ENCODE results near the gene TNFSF4.

The TNFSF4 gene

DNA sequence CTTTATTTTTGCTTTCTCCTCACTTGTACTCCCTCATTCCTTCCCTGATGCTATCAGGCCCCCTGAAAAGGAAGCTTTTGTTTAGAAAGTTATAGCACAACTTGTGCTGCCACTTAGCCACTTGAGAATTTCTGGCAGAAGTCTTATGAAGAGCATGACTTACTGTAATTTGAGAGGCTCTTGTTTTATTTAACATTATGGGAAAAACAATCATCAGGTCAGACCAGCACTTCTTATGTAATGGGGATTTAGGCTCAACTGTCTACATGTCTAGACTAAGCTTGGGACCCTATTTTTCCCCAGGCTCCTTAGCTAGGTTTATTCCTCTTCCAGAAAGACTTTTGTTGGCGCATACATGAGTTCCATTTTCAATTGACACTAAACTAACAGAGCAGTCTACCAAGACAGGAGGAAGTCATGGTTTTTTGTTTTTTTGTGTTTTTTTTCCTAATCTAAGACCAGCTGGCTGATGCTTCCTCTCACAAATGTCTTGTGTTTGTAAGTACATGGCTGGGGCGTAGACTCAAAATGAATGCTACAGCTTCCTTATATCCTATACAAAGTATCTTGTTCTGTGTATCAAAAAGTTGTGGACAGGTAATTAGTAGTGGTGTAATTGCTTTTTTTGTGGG is 31.5 kb downstream of the TNFSF4 start:
- TF ChIP-seq CTCF (IDR thresholded peaks at IDR 0.05; ENCODE audit: extremely low read depth, missing control alignments): no peak
- no peak for DNase-seq (ENCODE audit: low spot score)

- DNase-seq (ENCODE audit: low spot score): no peak
- no peak for TF ChIP-seq CTCF (IDR thresholded peaks at IDR 0.05; ENCODE audit: extremely low read depth, missing control alignments)
Observed at GRCh38 chr1:173173388-173173787, 33.7 kb downstream of the TNFSF4 start.

DNA sequence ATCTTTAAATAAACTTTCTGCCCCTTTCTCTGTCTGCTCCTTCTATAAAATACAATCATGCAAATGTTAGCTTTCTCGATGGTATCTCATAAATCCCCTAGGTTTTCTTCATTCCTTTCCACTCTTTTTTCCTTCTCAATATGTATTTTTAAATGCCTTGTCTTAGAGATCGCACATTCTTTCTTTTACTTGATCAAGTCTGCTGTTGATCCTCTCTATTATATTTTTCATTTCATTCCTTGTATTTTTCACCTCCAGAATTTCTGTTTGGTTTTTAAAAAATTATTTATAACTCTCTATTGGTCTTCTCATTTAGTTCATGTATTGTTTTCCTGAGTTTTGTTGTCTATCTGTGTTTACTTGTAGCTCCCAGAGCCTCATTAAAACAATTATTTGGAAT is 36.0 kb downstream of the TNFSF4 start:
- no peak for TF ChIP-seq CTCF (IDR thresholded peaks at IDR 0.05; ENCODE audit: extremely low read depth, missing control alignments)
- no peak for DNase-seq (ENCODE audit: low spot score)

GRCh38 chr1:173168941-173169340 is 38.2 kb downstream of the TNFSF4 start:
- no peak for DNase-seq (ENCODE audit: low spot score)
- TF ChIP-seq CTCF (IDR thresholded peaks at IDR 0.05; ENCODE audit: extremely low read depth, missing control alignments): no peak

DNA sequence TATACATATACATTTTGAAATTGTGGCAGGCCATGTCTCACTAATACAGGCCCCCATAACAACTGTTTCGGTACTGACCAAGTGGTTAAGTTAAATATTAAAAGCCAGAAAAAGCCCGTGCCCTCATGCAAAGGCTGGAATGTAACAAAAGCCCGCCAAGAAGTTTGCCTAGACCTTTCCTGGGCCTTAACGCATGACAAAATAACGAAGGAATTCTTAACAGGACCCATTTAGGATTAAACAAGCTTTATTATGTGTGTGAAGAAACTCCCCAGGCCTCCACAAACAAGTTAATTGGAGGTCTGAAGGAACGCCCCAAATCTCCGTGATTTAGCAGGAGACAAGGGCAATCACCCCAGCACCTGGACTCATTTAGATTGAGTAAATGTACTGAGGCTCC is 42.4 kb downstream of the TNFSF4 start:
- no peak for TF ChIP-seq CTCF (IDR thresholded peaks at IDR 0.05; ENCODE audit: extremely low read depth, missing control alignments)
- no peak for DNase-seq (ENCODE audit: low spot score)

DNA sequence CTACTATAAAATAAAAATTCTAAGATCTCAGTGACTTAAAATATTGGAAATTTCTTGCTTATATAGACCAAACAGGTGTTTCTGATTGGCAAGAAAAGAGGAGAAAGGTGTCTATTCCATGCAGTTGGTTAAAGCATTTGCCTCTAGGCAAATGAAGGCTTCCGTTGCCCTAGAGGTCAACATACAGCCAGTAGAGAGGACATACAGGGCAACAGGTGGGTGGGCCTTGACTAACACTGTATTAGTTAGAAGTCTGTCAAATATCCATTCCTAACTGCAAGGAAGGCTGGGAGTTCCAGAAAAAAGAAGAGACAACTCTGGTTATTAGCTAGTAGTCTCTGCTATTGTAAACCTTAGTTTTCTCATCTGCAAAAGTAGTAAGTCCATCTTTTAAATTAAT is 43.0 kb downstream of the TNFSF4 start:
- no peak for TF ChIP-seq CTCF (IDR thresholded peaks at IDR 0.05; ENCODE audit: extremely low read depth, missing control alignments)
- DNase-seq (ENCODE audit: low spot score): no peak

DNA sequence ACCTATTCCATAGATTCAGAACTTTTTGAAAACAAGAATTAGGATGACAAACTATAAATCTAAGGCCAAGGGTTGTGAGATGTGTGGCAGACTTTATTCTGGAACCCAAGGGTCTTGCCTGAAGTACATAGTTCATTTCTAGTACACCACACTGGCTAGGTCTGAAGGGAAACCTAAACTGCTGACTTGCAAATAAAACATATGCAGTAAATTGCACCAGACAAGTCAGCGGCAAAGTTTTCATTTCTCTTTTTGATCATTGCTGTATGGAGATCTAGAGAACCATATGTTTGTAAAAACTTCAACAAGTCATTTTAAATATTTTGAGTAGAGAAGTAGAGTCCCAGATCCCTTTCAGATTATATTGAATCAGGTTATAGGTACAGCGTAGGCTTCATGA is 43.9 kb downstream of the TNFSF4 start:
- TF ChIP-seq CTCF (IDR thresholded peaks at IDR 0.05; ENCODE audit: extremely low read depth, missing control alignments): no peak
- no peak for DNase-seq (ENCODE audit: low spot score)

All from GM20000 (cell line).